Body of pancreas (tissue), 4 donors: Measurements from ENCODE around the gene ARMS2.

Source experiments
- POLR2A ChIP-seq, 3 donors: fragments of 450-650 bp; IDR thresholded peaks; one replicate each; pipeline ENCODE4 v1.6.1; 2016; ENCODE audit warnings: antibody characterized with exemption in 3 of 3, mild to moderate bottlenecking in 2 of 3
- TF ChIP-seq, protein P1 (sequence below), 7 experiments: fragments of 450-650 bp in 4 of 7; fragments of 200-600 bp in 3 of 7; sonication (generic) in 3 of 7; IDR thresholded peaks; one replicate each; pipeline ENCODE4 v1.5.1; 2016 to 2019; ENCODE audit warnings: antibody characterized with exemption in 7 of 7

GRCh38 chr10:122464250-122464510 lies 9.7 kb downstream of the ARMS2 start:
- TF ChIP-seq, protein P1, sequence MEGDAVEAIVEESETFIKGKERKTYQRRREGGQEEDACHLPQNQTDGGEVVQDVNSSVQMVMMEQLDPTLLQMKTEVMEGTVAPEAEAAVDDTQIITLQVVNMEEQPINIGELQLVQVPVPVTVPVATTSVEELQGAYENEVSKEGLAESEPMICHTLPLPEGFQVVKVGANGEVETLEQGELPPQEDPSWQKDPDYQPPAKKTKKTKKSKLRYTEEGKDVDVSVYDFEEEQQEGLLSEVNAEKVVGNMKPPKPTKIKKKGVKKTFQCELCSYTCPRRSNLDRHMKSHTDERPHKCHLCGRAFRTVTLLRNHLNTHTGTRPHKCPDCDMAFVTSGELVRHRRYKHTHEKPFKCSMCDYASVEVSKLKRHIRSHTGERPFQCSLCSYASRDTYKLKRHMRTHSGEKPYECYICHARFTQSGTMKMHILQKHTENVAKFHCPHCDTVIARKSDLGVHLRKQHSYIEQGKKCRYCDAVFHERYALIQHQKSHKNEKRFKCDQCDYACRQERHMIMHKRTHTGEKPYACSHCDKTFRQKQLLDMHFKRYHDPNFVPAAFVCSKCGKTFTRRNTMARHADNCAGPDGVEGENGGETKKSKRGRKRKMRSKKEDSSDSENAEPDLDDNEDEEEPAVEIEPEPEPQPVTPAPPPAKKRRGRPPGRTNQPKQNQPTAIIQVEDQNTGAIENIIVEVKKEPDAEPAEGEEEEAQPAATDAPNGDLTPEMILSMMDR (IDR thresholded peaks at IDR 0.05), result no peak
- TF ChIP-seq POLR2A (IDR thresholded peaks at IDR 0.05), result no peak
